SK-N-MC (cell line): Measurements from ENCODE around the gene UPF3B.
A peak's percentile ranks its signal among the peaks of the same experiment; 100 is the strongest.

Experiments used
- DNase-seq: peaks from one replicate; pipeline ENCODE4 v3.0.0-alpha.2; 2011; ENCODE audit warnings: low read depth, low spot score
- H3K27ac ChIP-seq: fragments of 200-600 bp; sonication (generic); 2 replicates; pipeline ENCODE4 v1.5.1; 2016; ENCODE audit warnings: mixed run types
- H3K36me3 ChIP-seq: fragments of 200-600 bp; sonication (generic); 2 replicates; pipeline ENCODE4 v1.6.1; 2017; ENCODE audit warnings: antibody characterized with exemption, low read length, mixed read lengths; ENCODE audit not compliant: insufficient read depth
- H3K4me3 ChIP-seq: fragments of 200-600 bp; sonication (generic); 2 replicates; pipeline ENCODE4 v1.5.1; 2016
- H3K9ac ChIP-seq: fragments of 200-600 bp; sonication (generic); 2 replicates; pipeline ENCODE4 v1.8.0; 2017; ENCODE audit warnings: mixed run types, mixed read lengths; ENCODE audit not compliant: insufficient read length
- H3K9me3 ChIP-seq: fragments of 200-600 bp; sonication (generic); 2 replicates; pipeline ENCODE4 v1.6.1; 2017; ENCODE audit warnings: low read depth, mild to moderate bottlenecking, antibody characterized with exemption, low read length, moderate library complexity, mixed read lengths
- EZH2 ChIP-seq: fragments of 200-600 bp; sonication (generic); IDR thresholded peaks from one replicate; pipeline ENCODE4 v1.6.1; 2017; ENCODE audit warnings: antibody characterized with exemption
- FOXP2 ChIP-seq: optimal IDR thresholded peaks from 2 replicates; pipeline ENCODE3; 2011; ENCODE audit warnings: mild to moderate bottlenecking, moderate library complexity; ENCODE audit not compliant: insufficient read depth; ENCODE audit errors: extremely low read length, control extremely low read depth
- POLR2AphosphoS5 ChIP-seq: IDR thresholded peaks from 2 replicates; pipeline ENCODE4 v1.6.1; 2012; ENCODE audit warnings: mild to moderate bottlenecking, low read depth, low read length, borderline replicate concordance

The UPF3B gene

GRCh38 chrX:119801253-119802221 is 51.2 kb downstream of the UPF3B start:
- TF ChIP-seq FOXP2, result no peak
- no peak for TF ChIP-seq POLR2AphosphoS5
- TF ChIP-seq EZH2, result no peak
- no peak for DNase-seq
- H3K27ac ChIP-seq, result no peak overlapping the region
- H3K9me3 ChIP-seq, result no peaks in the 10 kb centered on the region
- H3K9ac ChIP-seq, result no peak overlapping the region
- H3K4me3 ChIP-seq, result no peak overlapping the region
- no peaks in the 10 kb centered on the region for H3K36me3 ChIP-seq

- peak within 1 kb of the TSS; percentile 85 for H3K4me3 ChIP-seq
- H3K9ac ChIP-seq, result peak within 1 kb of the TSS; percentile 99
- H3K27ac ChIP-seq, result peak within 1 kb of the TSS; percentile 92
- H3K36me3 ChIP-seq, result peaks cover 37% of the 10 kb centered on the region
- DNase-seq, result peak; percentile 52
- TF ChIP-seq POLR2AphosphoS5, result peak; percentile 96
- TF ChIP-seq EZH2, result no peak
- no peak for TF ChIP-seq FOXP2
- H3K9me3 ChIP-seq, result no peaks in the 10 kb centered on the region
These were observed 61.1 kb downstream of the UPF3B start, which contains the start of gene RPL39 for GRCh38 chrX:119791437-119792231. Gene RPL39, minus strand, starts transcription at chrX:119791630. Its CDS starts 54 bp downstream, at chrX:119791576.

- Histone ChIP-seq H3K9ac (peak overlapping the region; percentile 99), H3K4me3 (peak overlapping the region; percentile 85), H3K9me3 (no peaks in the 10 kb centered on the region), H3K36me3 (peaks cover 41% of the 10 kb centered on the region), H3K27ac (peak overlapping the region; percentile 92)
- TF ChIP-seq EZH2 (no peak), FOXP2 (no peak), POLR2AphosphoS5 (no peak)
- no peak for DNase-seq
These were observed 61.8 kb downstream of the UPF3B start for GRCh38 chrX:119790977-119791436.

- no peak for TF ChIP-seq EZH2
- no peak for TF ChIP-seq FOXP2
- no peak; the same call in 1 of the 2 replicates for TF ChIP-seq POLR2AphosphoS5
- DNase-seq, result no peak
- Histone ChIP-seq H3K9me3 (no peaks in the 10 kb centered on the region), H3K9ac (no peak overlapping the region), H3K4me3 (no peak overlapping the region), H3K36me3 (peaks cover 59% of the 10 kb centered on the region), H3K27ac (no peak overlapping the region)
These were observed 67.9 kb downstream of the UPF3B start for GRCh38 chrX:119784747-119785446.
